Caco-2 (cell line): ENCODE data around the gene NEAT1. TPM values are rescaled to one million over a fixed set of nuclear protein-coding genes. Genes with fewer than 3 reads are reported as not detected.

Experiments
- BruUV-seq: library from RNA; stranded (reverse); fragments of 400-500 nt; replicated peaks from 2 replicates; lab custom pipeline; 2021; lab: Mats Ljungman, UMichigan
- CTCF ChIA-PET: fragments of 300-600 bp; sonication (Branson Sonifier 250); formaldehyde crosslinking; loops from one replicate; lab custom pipeline; 2022; ENCODE audit warnings: antibody characterized with exemption; lab: Charles Lee
- POLR2A ChIA-PET: fragments of 300-600 bp; sonication (Branson Sonifier 250); formaldehyde crosslinking; loops from one replicate; lab custom pipeline; 2022; ENCODE audit warnings: antibody characterized with exemption; lab: Charles Lee
- DNase-seq, 2 experiments: peaks; one replicate each; pipeline versions ENCODE4 v3.0.0 to v3.0.0-alpha.2; 2020 to 2022
- H3K27me3 ChIP-seq: replicated peaks from 2 replicates; pipeline ENCODE4 v1.6.0; 2011; ENCODE audit warnings: low read length; ENCODE audit not compliant: control insufficient read depth, insufficient read depth
- H3K36me3 ChIP-seq: 2 replicates; pipeline ENCODE4 v1.5.1; 2011; ENCODE audit warnings: low read length; ENCODE audit not compliant: control insufficient read depth, insufficient read depth
- H3K4me1 ChIP-seq: fragments of 250-450 bp; sonication (Bioruptor Pico); 2 replicates; pipeline ENCODE4 v1.5.1; 2020; ENCODE audit warnings: mild to moderate bottlenecking
- H3K4me3 ChIP-seq: 2 replicates; pipeline ENCODE4 v1.5.1; 2011; ENCODE audit warnings: low read depth, mild to moderate bottlenecking, control low read depth, low read length
- H3K9me3 ChIP-seq: fragments of 250-450 bp; sonication (Bioruptor Pico); 2 replicates; pipeline ENCODE4 v1.5.1; 2020; ENCODE audit warnings: mild to moderate bottlenecking, moderate library complexity
- H3K27ac Mint-ChIP-seq: one replicate; pipeline ENCODE4 v1.8.0; 2022; ENCODE audit warnings: mixed read lengths; ENCODE audit not compliant: unreplicated experiment
- H3K27me3 Mint-ChIP-seq: one replicate; pipeline ENCODE4 v1.8.0; 2022; ENCODE audit warnings: mixed read lengths; ENCODE audit not compliant: insufficient read depth, unreplicated experiment
- H3K36me3 Mint-ChIP-seq: one replicate; pipeline ENCODE4 v1.8.0; 2022; ENCODE audit warnings: mild to moderate bottlenecking, mixed read lengths; ENCODE audit not compliant: insufficient read depth, unreplicated experiment
- H3K4me1 Mint-ChIP-seq: one replicate; pipeline ENCODE4 v1.8.0; 2022; ENCODE audit warnings: low read depth, mixed read lengths; ENCODE audit not compliant: unreplicated experiment
- H3K4me3 Mint-ChIP-seq: one replicate; pipeline ENCODE4 v1.8.0; 2022; ENCODE audit warnings: mild to moderate bottlenecking, moderate library complexity, mixed read lengths; ENCODE audit not compliant: unreplicated experiment
- H3K9me3 Mint-ChIP-seq: one replicate; pipeline ENCODE4 v1.8.0; 2022; ENCODE audit warnings: mixed read lengths; ENCODE audit not compliant: unreplicated experiment
- CTCF ChIP-seq, 2 experiments: fragments of 200-600 bp in 1 of 2; IDR thresholded peaks; 1 replicate in 1 of 2; 2 replicates in 1 of 2; pipeline versions ENCODE4 v1.5.1 to v1.8.0; 2011 to 2022; ENCODE audit warnings: antibody characterized with exemption in 1 of 2, control low read depth in 1 of 2, inconsistent platforms in 1 of 2, low read depth in 1 of 2, low read length in 1 of 2, mild to moderate bottlenecking in 1 of 2, moderate library complexity in 1 of 2; ENCODE audit not compliant: insufficient read depth in 1 of 2, severe bottlenecking in 1 of 2, unreplicated experiment in 1 of 2
- intact Hi-C: fragments of 100-400 bp; cut with micrococcal nuclease; formaldehyde crosslinking; loops from one replicate; pipeline ENCODE4 v1.10.0; 2022; ENCODE audit not compliant: unreplicated experiment
- total RNA-seq: library from RNA; stranded (reverse); gene quantifications from 2 replicates; pipeline ENCODE4 v1.2.3, GENCODE V29; 2022

The NEAT1 gene
- total RNA-seq, 1 experiment from 2014 or later = 254 TPM

- peak overlapping the region; percentile 95 for H3K27ac Mint-ChIP-seq
- H3K4me3 Mint-ChIP-seq = peak overlapping the region; percentile 73
- intact Hi-C loops = loop anchor here (1.0 to 5.0 kb wide), 5 partner anchors 47 to 189 kb away; no protein-coding TSS in a partner anchor
- peaks cover 44% of the 10 kb centered on the region for H3K4me1 Mint-ChIP-seq
- no peak for TF ChIP-seq CTCF (IDR thresholded peaks at IDR 0.05; ENCODE audit: insufficient read depth in 1 of 2, low read depth in 1 of 2, low read length in 1 of 2, severe bottlenecking in 1 of 2, unreplicated experiment in 1 of 2)
- H3K9me3 Mint-ChIP-seq = no peaks in the 10 kb centered on the region
- H3K27me3 ChIP-seq = no peaks in the 10 kb centered on the region
- POLR2A ChIA-PET = interaction anchor here (0.9 to 7.8 kb wide), 12 partner anchors 11 to 283 kb away, joined by 3 to 104 read pairs (median 8); partner anchors contain the start of gene MALAT1
- H3K36me3 Mint-ChIP-seq = peaks cover 46% of the 10 kb centered on the region
- TSS peak; percentile 4 for BruUV-seq
- peaks cover 3% of the 10 kb centered on the region for H3K27me3 Mint-ChIP-seq
- peak overlapping the region; percentile 4 for H3K4me3 ChIP-seq
- peak in 1 of 2 experiments; percentile 62 for DNase-seq
- H3K9me3 ChIP-seq = no peaks in the 10 kb centered on the region
- H3K4me1 ChIP-seq = peaks cover 55% of the 10 kb centered on the region
- CTCF ChIA-PET = interaction anchor here (0.5 to 4.2 kb wide), 12 partner anchors 14 to 1049 kb away, joined by 3 to 21 read pairs (median 6); partner anchors contain the start of gene SLC25A45
- H3K36me3 ChIP-seq = no peaks in the 10 kb centered on the region
Measured at GRCh38 chr11:65417702-65418430, 4.7 kb upstream of the NEAT1 start.

- intact Hi-C loops = loop anchor here (1.0 to 5.0 kb wide), 5 partner anchors 48 to 189 kb away; no protein-coding TSS in a partner anchor
- CTCF ChIA-PET = interaction anchor here (0.6 to 4.2 kb wide), 12 partner anchors 24 to 93 kb away, joined by 3 to 21 read pairs (median 6); partner anchors contain the start of gene SLC25A45
- DNase-seq = no peak
- H3K4me3 Mint-ChIP-seq = peak overlapping the region; percentile 73
- H3K9me3 ChIP-seq = no peaks in the 10 kb centered on the region
- POLR2A ChIA-PET = interaction anchor here (0.7 to 7.8 kb wide), 12 partner anchors 11 to 283 kb away, joined by 3 to 104 read pairs (median 8); partner anchors contain the start of gene MALAT1
- H3K27ac Mint-ChIP-seq = peak overlapping the region; percentile 95
- no peaks in the 10 kb centered on the region for H3K9me3 Mint-ChIP-seq
- peaks cover 5% of the 10 kb centered on the region for H3K27me3 Mint-ChIP-seq
- H3K4me1 Mint-ChIP-seq = peaks cover 47% of the 10 kb centered on the region
- H3K36me3 Mint-ChIP-seq = peaks cover 51% of the 10 kb centered on the region
- no peak for TF ChIP-seq CTCF (IDR thresholded peaks at IDR 0.05; ENCODE audit: insufficient read depth in 1 of 2, low read depth in 1 of 2, low read length in 1 of 2, severe bottlenecking in 1 of 2, unreplicated experiment in 1 of 2)
- peak overlapping the region; percentile 25 for H3K4me3 ChIP-seq
- H3K27me3 ChIP-seq = no peaks in the 10 kb centered on the region
- H3K36me3 ChIP-seq = no peaks in the 10 kb centered on the region
- BruUV-seq = no TSS peak
- H3K4me1 ChIP-seq = peaks cover 55% of the 10 kb centered on the region
Measured at GRCh38 chr11:65418431-65418680, 4.2 kb upstream of the NEAT1 start.

- ChIA-PET POLR2A (interaction anchor here (0.6 to 7.8 kb wide), 14 partner anchors 10 to 284 kb away, joined by 3 to 104 read pairs (median 6); partner anchors contain the start of genes FRMD8 and MALAT1), CTCF (interaction anchor here (0.5 to 4.2 kb wide), 14 partner anchors 24 to 144 kb away, joined by 3 to 21 read pairs (median 5); partner anchors contain the start of genes SCYL1 and SLC25A45)
- no TSS peak for BruUV-seq
- peaks cover 47% of the 10 kb centered on the region for H3K4me1 Mint-ChIP-seq
- peaks cover 2% of the 10 kb centered on the region; the same call in 1 of the 2 replicates for H3K36me3 ChIP-seq
- peak overlapping the region; percentile 73 for H3K4me3 Mint-ChIP-seq
- TF ChIP-seq CTCF (IDR thresholded peaks at IDR 0.05; ENCODE audit: insufficient read depth in 1 of 2, low read depth in 1 of 2, low read length in 1 of 2, severe bottlenecking in 1 of 2, unreplicated experiment in 1 of 2) = no peak
- peaks cover 5% of the 10 kb centered on the region for H3K27me3 Mint-ChIP-seq
- peak overlapping the region; percentile 25 for H3K4me3 ChIP-seq
- H3K9me3 ChIP-seq = no peaks in the 10 kb centered on the region
- peak overlapping the region; percentile 95 for H3K27ac Mint-ChIP-seq
- no peaks in the 10 kb centered on the region for H3K9me3 Mint-ChIP-seq
- H3K4me1 ChIP-seq = peaks cover 55% of the 10 kb centered on the region
- H3K36me3 Mint-ChIP-seq = peaks cover 56% of the 10 kb centered on the region
- intact Hi-C loops = loop anchor here (1.0 to 5.0 kb wide), 5 partner anchors 48 to 188 kb away; no protein-coding TSS in a partner anchor
- no peaks in the 10 kb centered on the region for H3K27me3 ChIP-seq
- DNase-seq = peak; percentile 96 to 98
Measured at GRCh38 chr11:65418681-65419459, 3.7 kb upstream of the NEAT1 start.
